ENCODE data around the gene TTC7B.

Gene TTC7B

GRCh38 chr14:90647473-90648005, 168.7 kb downstream of the TTC7B start:
- no peak for DNase-seq (ENCODE audit: low read depth)

DNA sequence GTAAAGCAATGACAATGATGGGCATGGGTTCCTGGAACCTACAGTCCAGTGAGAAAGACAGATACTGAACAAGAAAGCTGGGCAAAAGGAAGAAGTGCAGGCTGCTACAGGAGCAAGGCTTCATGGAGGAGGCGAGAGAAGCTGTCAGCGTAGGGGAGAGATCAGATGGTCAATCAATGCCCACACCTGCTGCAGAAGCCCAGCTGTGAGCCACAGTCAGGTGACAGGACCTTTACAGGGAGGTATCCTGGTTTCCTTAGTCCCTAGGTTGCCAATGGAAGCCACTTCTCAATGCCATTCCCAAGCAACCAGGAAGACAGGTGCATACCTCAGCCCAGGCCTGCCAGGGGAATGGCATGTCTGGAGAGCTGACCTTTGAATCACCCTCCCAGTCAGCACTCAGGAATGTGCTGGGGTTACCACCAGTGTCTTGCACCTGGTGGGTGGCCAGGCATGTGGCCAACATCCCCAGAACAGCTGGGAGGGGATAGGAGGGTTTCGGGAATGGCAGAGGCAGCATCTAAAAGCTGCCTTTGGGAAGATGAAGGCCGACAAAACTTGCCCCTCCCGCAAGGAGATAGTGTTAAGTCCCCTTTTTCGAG, 170.3 kb downstream of the TTC7B start:
- DNase-seq (ENCODE audit: low read depth) = peak; percentile 33

GRCh38 chr14:90644882-90645281, 171.3 kb downstream of the TTC7B start:
- DNase-seq (ENCODE audit: low read depth) = peak; percentile 74

GRCh38 chr14:90643982-90644670, 172.1 kb downstream of the TTC7B start:
- DNase-seq (ENCODE audit: low read depth) = no peak

DNA sequence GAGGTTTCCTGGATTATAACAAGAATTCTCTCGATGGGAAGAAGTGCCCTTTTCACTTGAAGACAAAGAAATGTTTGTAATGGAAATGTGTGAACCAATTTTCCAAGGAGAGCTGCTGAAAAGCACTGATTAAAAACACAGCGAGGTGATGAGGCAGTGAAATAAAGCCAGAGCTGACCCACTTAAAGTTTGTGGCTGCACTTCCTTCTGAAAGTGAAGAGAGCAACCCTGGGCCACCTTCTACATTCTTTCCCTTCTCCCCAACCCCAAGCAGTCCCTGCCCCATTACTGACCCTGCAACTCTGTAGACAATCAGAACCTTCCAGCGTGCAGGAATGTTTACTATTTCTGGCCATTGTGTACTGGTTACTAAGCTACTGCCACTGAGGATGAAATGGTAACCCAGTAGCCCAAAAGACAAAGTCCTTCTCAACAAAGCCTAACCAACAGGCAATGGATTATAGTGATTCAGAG, 173.9 kb downstream of the TTC7B start:
- DNase-seq (ENCODE audit: low read depth) = peak; percentile 58

DNA sequence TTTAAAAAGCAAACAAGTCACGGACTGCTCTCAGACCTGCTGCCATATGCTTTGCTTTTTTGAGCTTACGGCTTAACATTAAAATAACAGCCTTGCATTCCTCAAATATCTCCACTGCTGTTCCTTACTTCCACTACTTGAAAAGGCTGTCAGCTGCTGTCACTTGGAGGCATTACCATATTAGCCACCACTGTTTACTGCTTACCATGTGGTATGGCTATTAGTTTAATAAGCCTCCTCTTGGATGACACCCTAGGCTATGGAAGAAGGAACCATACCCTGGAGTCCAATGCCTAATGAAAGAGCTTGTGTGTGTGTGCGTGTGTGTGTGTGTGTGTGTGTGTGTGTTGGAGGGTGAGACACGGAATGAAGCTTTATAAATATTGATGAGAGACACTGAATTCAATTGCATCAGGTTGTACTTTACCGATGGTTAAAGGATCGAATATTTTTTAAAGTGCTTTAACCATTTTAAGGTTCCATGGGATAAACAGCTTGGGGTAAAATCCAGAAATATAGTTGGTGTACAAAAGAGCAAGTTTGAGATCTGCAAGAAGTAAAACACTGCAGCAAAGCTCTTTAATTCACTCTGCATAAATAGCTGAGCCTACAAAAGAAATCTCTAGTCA, 174.5 kb downstream of the TTC7B start:
- peak; percentile 72 for DNase-seq (ENCODE audit: low read depth)

DNA sequence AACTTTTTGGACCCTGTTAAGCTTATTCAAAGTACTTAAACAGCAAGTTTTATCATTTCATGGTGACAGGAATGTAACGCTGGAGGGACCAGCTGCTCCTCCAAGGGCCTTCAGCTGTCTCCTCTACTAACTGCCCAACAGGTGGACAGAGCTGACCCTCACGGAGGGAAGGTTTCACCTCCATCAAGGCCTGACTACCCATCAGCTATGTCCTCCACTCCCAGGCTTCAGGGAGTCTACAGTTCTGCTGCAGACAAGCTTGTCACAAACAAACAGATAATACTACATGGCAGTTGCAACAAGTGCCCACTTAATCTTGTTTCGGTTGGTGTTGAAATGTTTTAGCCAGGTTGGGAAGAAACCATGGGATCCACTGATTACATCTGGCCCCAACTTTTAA, 175.1 kb downstream of the TTC7B start:
- no peak for DNase-seq (ENCODE audit: low read depth)

- no peak for DNase-seq (ENCODE audit: low read depth)
These were observed 176.6 kb downstream of the TTC7B start for GRCh38 chr14:90639641-90640040.

GRCh38 chr14:90632871-90633270, 183.4 kb downstream of the TTC7B start:
- DNase-seq (ENCODE audit: low read depth) = no peak

DNA sequence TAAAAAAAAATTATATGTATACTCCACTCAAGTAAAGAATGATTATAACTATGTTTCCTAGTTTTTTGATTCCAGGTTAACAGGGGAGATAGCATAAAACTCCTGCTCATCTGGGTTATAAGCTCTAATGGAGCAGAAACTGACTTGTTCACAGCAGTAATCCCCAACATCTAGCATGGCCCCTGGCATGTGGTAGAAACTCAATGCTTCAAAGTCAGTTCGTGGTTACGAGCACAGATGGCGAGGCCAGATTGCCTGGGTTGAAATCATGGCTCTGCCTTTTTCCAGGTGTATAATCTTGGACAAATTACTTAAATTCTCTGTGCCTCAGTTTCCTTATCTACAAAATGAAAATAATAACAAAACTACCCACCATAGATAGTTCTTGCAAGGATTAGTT, 183.8 kb downstream of the TTC7B start:
- no peak for DNase-seq (ENCODE audit: low read depth)

DNA sequence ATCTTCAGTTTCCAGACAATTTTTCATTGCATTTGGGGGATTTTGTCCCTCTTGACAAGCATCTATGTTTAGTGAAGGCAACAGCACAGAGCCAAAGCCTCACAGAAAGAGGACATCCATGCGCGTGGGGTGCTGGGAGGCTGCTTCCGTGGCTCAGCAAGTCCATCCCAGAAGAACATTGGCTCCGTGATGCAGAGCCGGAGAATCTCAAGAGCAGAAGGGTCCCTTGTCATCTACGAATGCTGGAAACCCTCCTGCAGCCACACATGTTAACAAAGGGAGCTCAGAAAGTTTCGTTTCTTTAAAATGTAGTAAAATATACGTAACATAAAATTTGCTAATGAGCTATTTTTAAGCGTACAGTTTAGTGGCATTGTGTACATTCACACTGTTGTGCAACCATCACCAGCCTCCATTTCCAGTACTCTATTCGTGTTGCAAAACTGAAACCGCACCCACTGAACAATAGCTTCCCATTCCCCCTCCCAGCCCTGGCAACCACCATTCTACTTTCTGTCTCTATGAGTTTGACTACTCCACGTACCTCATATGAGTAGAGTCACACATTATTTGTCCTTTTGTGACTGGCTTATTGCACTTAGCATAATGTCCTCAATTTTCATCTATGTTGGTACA, 185.9 kb downstream of the TTC7B start:
- DNase-seq (ENCODE audit: low read depth) = no peak

DNA sequence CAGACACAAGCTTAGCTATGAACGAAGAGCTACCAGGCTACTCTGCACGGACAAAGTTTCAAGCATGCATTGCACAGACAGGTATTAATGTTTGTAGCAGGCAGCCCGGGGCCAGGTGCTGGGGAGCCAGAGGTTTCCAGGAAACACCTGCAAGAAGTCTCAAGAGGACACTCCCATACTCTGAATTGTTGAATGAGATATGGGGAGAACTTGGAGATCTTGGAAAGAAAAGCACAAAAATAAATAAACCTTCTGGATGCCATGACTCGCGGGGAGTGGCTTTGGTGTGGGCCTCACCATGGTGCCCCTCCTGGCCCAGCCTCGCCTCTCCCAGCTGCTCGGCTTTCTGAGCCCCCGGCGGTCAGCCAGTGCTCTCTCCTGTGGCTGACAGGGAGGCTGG, 186.8 kb downstream of the TTC7B start:
- no peak for DNase-seq (ENCODE audit: low read depth)

GRCh38 chr14:90628825-90629224, 187.4 kb downstream of the TTC7B start:
- DNase-seq (ENCODE audit: low read depth) = no peak

DNA sequence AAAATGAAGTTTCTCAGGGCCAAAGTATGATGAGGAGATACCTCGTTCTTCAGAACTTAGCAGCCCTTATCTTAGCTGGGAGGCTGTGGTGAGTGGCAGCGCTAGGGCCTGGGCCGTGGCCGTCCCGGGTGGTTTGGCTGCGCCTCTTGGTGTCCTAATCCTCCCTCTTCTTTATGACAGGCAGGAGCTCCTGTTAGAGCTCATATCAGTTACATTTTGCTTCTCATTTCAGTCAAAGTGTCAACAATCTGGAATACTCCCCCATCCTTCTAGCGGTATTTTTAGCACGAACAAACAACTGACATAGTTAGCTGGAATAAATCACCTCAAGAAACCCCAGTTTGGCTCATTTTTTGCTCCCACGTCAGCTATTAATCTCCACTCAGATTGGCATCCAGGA, 188.8 kb downstream of the TTC7B start:
- DNase-seq (ENCODE audit: low read depth) = no peak

- no peak for DNase-seq (ENCODE audit: low read depth)
These were observed 189.7 kb downstream of the TTC7B start for GRCh38 chr14:90626550-90626949.

DNA sequence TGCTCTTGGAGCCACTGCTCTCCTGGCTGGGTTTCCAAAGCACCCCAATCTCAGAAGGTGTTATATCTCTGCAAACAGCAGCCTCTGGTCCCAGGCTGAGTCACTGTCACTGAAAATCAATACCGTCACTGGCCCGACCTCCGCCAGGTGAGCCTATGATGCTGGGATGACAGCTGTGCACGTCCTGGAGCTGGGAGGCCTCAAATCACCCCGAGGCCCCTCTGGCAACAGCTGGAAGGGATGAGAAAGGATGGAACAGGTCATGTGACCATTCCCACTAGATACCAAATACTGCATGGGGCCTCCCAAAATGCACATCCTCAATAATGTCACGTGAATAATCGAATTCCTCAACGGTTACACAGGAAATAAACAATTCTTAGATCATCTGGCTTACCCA, 190.8 kb downstream of the TTC7B start:
- no peak for DNase-seq (ENCODE audit: low read depth)

DNA sequence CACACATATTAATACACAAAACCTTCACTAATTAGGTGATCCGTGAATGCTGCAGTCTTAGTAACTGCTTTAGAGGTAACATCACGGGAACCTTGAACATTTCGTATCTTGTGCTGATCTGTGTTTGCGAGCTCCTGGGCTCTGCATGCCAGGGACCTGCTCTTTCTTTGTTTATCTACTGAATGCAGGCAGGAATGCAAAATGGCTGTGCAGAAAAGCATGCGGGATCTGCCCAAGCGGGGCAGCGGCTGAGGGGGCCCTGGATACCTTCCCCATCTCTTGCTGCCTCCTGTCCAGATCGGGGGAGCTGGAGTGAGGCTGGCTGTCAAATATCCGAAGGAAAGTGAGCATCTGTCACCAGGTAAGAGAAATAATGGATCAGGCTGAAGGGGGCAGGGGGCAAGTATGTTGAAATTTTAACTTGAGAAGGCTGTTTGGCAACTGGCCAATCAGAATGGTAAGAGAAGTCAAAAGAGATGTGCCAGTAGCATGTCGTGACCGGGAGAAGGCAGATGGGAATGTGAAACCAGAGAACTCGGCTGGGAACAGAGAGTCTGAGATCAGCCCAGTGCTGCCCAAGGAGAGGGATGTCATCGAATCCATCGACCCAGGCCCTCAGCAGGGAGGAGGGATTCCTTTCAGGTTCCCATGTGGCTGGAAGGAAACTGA, 191.4 kb downstream of the TTC7B start:
- peak; percentile 15 for DNase-seq (ENCODE audit: low read depth)

DNA sequence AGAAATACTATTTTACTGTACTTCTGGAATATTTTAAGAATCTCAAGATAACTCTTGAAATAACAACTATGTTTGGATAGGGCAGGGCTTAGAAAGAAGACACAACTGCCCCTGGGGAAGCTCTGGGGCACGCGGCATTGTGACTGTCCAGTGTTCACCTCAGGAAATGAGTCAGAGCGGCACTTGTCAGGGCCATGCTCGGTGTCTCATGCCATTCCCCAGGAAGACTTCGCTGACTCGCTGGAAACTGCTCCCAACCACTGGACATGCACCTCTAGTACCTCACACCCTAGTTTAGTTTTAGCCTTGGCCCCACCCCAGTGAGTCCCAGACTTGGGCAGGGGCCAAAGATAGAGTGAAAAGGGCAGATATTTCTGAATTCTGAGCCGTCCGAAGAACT, 192.0 kb downstream of the TTC7B start:
- peak; percentile 83 for DNase-seq (ENCODE audit: low read depth)

DNA sequence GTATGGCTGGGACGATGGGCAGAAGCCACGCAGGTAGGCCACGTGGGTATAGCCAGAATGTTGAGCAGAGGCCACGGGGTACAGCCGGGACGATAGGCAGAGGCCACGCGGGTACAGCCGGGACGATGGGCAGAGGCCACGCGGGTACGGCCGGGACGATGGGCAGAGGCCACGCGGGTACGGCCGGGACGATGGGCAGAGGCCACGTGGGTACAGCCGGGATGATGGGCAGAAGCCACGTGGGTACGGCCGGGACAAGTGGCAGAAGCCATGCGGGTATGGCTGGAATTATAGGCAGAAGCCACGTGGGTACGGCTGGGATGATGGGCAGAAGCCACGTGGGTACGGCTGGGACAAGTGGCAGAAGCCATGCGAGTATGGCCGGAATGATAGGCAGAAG, 195.0 kb downstream of the TTC7B start:
- DNase-seq (ENCODE audit: low read depth) = no peak

GRCh38 chr14:90620568-90621077, 195.6 kb downstream of the TTC7B start:
- no peak for DNase-seq (ENCODE audit: low read depth)

GRCh38 chr14:90619911-90620310, 196.3 kb downstream of the TTC7B start:
- no peak for DNase-seq (ENCODE audit: low read depth)

DNA sequence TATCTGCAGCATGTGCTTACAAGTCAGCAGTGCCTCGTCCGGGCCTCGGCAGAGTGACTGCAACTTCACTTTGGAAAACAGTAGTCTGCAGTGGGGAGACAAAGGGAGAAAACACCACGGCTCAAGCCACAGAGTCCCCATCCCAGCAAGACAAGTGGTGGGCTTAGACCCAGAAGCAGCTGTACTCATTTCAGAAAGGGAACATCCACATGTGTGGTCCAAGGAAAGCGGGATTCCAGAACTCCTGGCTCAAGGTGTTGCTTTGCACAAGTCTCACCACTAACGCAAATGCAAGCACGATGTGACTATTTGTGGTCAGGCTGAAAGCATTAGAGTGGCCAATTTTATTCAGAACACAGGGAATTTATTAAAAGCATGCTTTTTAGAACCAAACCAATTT, 198.3 kb downstream of the TTC7B start:
- DNase-seq (ENCODE audit: low read depth) = no peak

All from EH (cell line).